ENCODE measurements around the gene GALNT10. TPM values are rescaled to one million over a fixed set of nuclear protein-coding genes. Genes with fewer than 3 reads are reported as not detected.
A peak's percentile ranks its signal among the peaks of the same experiment; 100 is the strongest.

The GALNT10 gene
- total and polyA plus RNA-seq, 9 of the 15 experiments (the other 6 are each of a cell fraction or from before 2014, with no cell fraction given), result 4.6 to 37.1 (median 13.3) TPM

GRCh38 chr5:154373326-154373725 is 182.8 kb downstream of the GALNT10 start:
- WGBS (ENCODE audit: insufficient coverage, low coverage, missing lambda C conversion rate), result 9% methylated on average over 4 of the region's 4 CpGs
- Histone ChIP-seq H3K36me3 (ENCODE audit: control insufficient read depth, insufficient read depth, low read length) (peaks cover 13% of the 10 kb centered on the region; the same call in 2 of the 3 replicates), H3K27me3 (ENCODE audit: control insufficient read depth in 2 of 2, insufficient read depth in 2 of 2, low read length in 2 of 2) (no peaks in the 10 kb centered on the region), H3K79me2 (ENCODE audit: control insufficient read depth, insufficient read depth, low read length) (no peaks in the 10 kb centered on the region), H3K9me3 (replicated peaks; ENCODE audit: control insufficient read depth, insufficient read depth, low read depth, low read length) (no peaks in the 10 kb centered on the region), H3K9ac (ENCODE audit: insufficient read depth in 1 of 2, low read depth in 2 of 2, low read length in 2 of 2) (0 out of 4 replicates have a peak overlapping the region, but pooled peaks of 1 of the 2 experiments have one; percentile 37), H4K20me1 (replicated peaks; ENCODE audit: control insufficient read depth, insufficient read depth, low read length) (no peaks in the 10 kb centered on the region), H3K9me1 (ENCODE audit: control insufficient read depth, insufficient read depth, low read length) (peaks cover 5% of the 10 kb centered on the region), H3K27ac (ENCODE audit: extremely low read depth, low read depth, low read length) (peak overlapping the region; percentile 76), H3K4me3 (no peak overlapping the region), H3K4me1 (replicated peaks in 1 of 2; ENCODE audit: control insufficient read depth in 2 of 2, insufficient read depth in 2 of 2, low read length in 2 of 2) (peaks cover 10 to 53% of the 10 kb centered on the region in 2 experiments; a peak in 4 of 5 replicates), H3K4me2 (ENCODE audit: insufficient read depth, low read length) (peak overlapping the region; percentile 60), H2AFZ (ENCODE audit: low read depth, low read length) (no peak overlapping the region)
- BruUV-seq (replicated peaks), result no TSS peak
- ChIA-PET CTCF (ENCODE audit: low intra/inter-chr PET ratio) (no interaction called here), POLR2A (interaction anchor here (0.5 to 1.7 kb wide), 8 partner anchors 11 to 570 kb away, joined by 3 to 7 read pairs (median 3); no protein-coding TSS in a partner anchor)
- TF ChIP-seq CCAR2 (IDR thresholded peaks at IDR 0.05; ENCODE audit: low read depth, low read length) (no peak), CREB3L1 (IDR thresholded peaks at IDR 0.05; ENCODE audit: borderline replicate concordance, low read depth) (no peak), ASH1L (IDR thresholded peaks at IDR 0.05; ENCODE audit: borderline replicate concordance, low read depth, partially characterized antibody) (no peak), MAFG (tag; conservative IDR thresholded peaks at IDR 0.05) (no peak), ELF4 (CRISPR knock-in tag; IDR thresholded peaks at IDR 0.05) (no peak), NCOR1 (IDR thresholded peaks at IDR 0.05) (no peak), CXXC5 (CRISPR knock-in tag; IDR thresholded peaks at IDR 0.05) (no peak), PML (IDR thresholded peaks at IDR 0.05; ENCODE audit: low read length) (no peak), FOXA3 (CRISPR knock-in tag; conservative IDR thresholded peaks at IDR 0.05 in 1 of 2, IDR thresholded peaks at IDR 0.05 in 1 of 2) (no peak), ZNF280B (CRISPR knock-in tag; IDR thresholded peaks at IDR 0.05) (no peak), POU5F1 (IDR thresholded peaks at IDR 0.05; ENCODE audit: borderline replicate concordance, low read depth, low read length, partially characterized antibody) (no peak), YBX1 (IDR thresholded peaks at IDR 0.05) (no peak), HDAC8 (tag; IDR thresholded peaks at IDR 0.05) (no peak), NCOA2 (IDR thresholded peaks at IDR 0.05; ENCODE audit: partially characterized antibody in 2 of 2) (no peak), MEF2D (tag; conservative IDR thresholded peaks at IDR 0.05; ENCODE audit: low read depth) (no peak)
- ATAC-seq, result peak; percentile 23
- intact Hi-C loops (cut with micrococcal nuclease) (no loop called here), in situ Hi-C loops (cut with MboI) (no loop called here)
- FAIRE-seq, result no peak
- no peak for DNase-seq (ENCODE audit: extremely low read depth in 1 of 4, low spot score in 3 of 4)

Data from K562 (cell line).